HepG2 (cell line): ENCODE measurements around the gene CACNG4. TPM values are rescaled to one million over a fixed set of nuclear protein-coding genes. Genes with fewer than 3 reads are reported as not detected.
A peak's percentile ranks its signal among the peaks of the same experiment; 100 is the strongest.

ENCODE experiments used
- ATAC-seq: fragments of 200-7000 bp; cut with Tn5 transposase; 3 replicates; pipeline ENCODE4 v1.9.1; 2020; ENCODE audit warnings: mild to moderate bottlenecking, moderate library complexity
- BruUV-seq: library from RNA; stranded (reverse); fragments of 400-500 nt; replicated peaks from 2 replicates; lab custom pipeline; 2021; lab: Mats Ljungman, UMichigan
- CTCF ChIA-PET: fragments of 300-600 bp; formaldehyde crosslinking; extraction: SDS; loops from one replicate; lab custom pipeline; 2021; ENCODE audit warnings: low total read pairs, inconsistent platforms, low intra/inter-chr PET ratio; lab: Yijun Ruan, JAX
- POLR2A ChIA-PET: fragments of 350-600 bp; sonication (Branson Sonifier 250); formaldehyde crosslinking; loops from one replicate; lab custom pipeline; 2020; ENCODE audit warnings: antibody characterized with exemption, inconsistent platforms; lab: Yijun Ruan, JAX
- DNase-seq: peaks from one replicate; pipeline ENCODE4 v3.0.0-alpha.2; 2015; ENCODE audit warnings: low spot score
- FAIRE-seq: peaks from 3 replicates; lab custom pipeline; 2011; peaks lifted over from hg19 to GRCh38; lab: Jason Lieb, UNC
- H2AFZ ChIP-seq: one replicate; pipeline ENCODE4 v1.6.1; 2011; ENCODE audit warnings: low read length, inconsistent platforms
- H3K27ac ChIP-seq: fragments of 300-600 bp; 3 replicates; pipeline ENCODE4 v1.8.0; 2011; ENCODE audit warnings: mixed run types, mild to moderate bottlenecking, mixed read lengths, low read length, inconsistent platforms; ENCODE audit not compliant: insufficient read depth; ENCODE audit errors: extremely low read length
- H3K27me3 ChIP-seq, 2 experiments: fragments of 200-600 bp in 1 of 2; 2 replicates in 1 of 2; 3 replicates in 1 of 2; pipeline versions ENCODE4 v1.6.0 to v1.8.0; 2011; ENCODE audit warnings: low read length in 2 of 2, mild to moderate bottlenecking in 2 of 2, moderate library complexity in 2 of 2, inconsistent platforms in 1 of 2; ENCODE audit not compliant: insufficient read depth in 2 of 2, control insufficient read depth in 1 of 2
- H3K36me3 ChIP-seq, 2 experiments: fragments of 200-600 bp in 1 of 2; replicated peaks in 1 of 2; 2 replicates in 1 of 2; 3 replicates in 1 of 2; pipeline versions ENCODE4 v1.5.1 to v1.8.0; 2011; ENCODE audit warnings: low read length in 2 of 2, inconsistent platforms in 1 of 2; ENCODE audit not compliant: insufficient read depth in 2 of 2, control insufficient read depth in 1 of 2
- H3K4me1 ChIP-seq: 2 replicates; pipeline ENCODE4 v1.5.1; 2012; ENCODE audit warnings: low read length, inconsistent platforms; ENCODE audit not compliant: insufficient read depth
- H3K4me2 ChIP-seq: 2 replicates; pipeline ENCODE4 v1.6.0; 2011; ENCODE audit warnings: low read depth, low read length, inconsistent platforms
- H3K4me3 ChIP-seq, 3 experiments: fragments of 200-600 bp in 1 of 3; sonication (generic), shearing (Covaris generic) in 1 of 3; replicated peaks in 1 of 3; 2 replicates each; pipeline ENCODE4 v1.5.1; 2011 to 2016; ENCODE audit warnings: low read length in 3 of 3, inconsistent platforms in 2 of 3, low read depth in 2 of 3, mild to moderate bottlenecking in 2 of 3, control low read depth in 1 of 3, mixed read lengths in 1 of 3; ENCODE audit not compliant: insufficient read depth in 1 of 3
- H3K79me2 ChIP-seq: one replicate; pipeline ENCODE4 v1.6.1; 2011; ENCODE audit warnings: low read length, inconsistent platforms; ENCODE audit not compliant: insufficient read depth
- H3K9ac ChIP-seq: 2 replicates; pipeline ENCODE4 v1.6.0; 2011; ENCODE audit warnings: mild to moderate bottlenecking, low read depth, low read length, inconsistent platforms; ENCODE audit not compliant: insufficient read depth
- H3K9me3 ChIP-seq: 2 replicates; pipeline ENCODE4 v1.5.1; 2012; ENCODE audit warnings: mild to moderate bottlenecking, low read length
- H4K20me1 ChIP-seq: 2 replicates; pipeline ENCODE4 v1.6.0; 2011; ENCODE audit warnings: inconsistent platforms, mild to moderate bottlenecking, low read length, moderate library complexity; ENCODE audit not compliant: insufficient read depth
- CEBPB ChIP-seq: IDR thresholded peaks from 2 replicates; pipeline ENCODE4 v1.6.1; 2011; ENCODE audit warnings: low read depth, low read length, improper control_type of control experiment, borderline replicate concordance
- GABPB1 ChIP-seq: IDR thresholded peaks from 2 replicates; pipeline ENCODE4 v1.6.1; 2016; ENCODE audit warnings: mild to moderate bottlenecking, missing genetic modification reagents, moderate library complexity, missing compliant biosample characterization
- RARA ChIP-seq: IDR thresholded peaks from 2 replicates; pipeline ENCODE4 v1.6.1; 2016; ENCODE audit warnings: missing genetic modification reagents, missing compliant biosample characterization
- RXRB ChIP-seq: IDR thresholded peaks from 2 replicates; pipeline ENCODE4 v1.6.1; 2016; ENCODE audit warnings: borderline replicate concordance, missing genetic modification reagents, missing compliant biosample characterization
- TGIF2 ChIP-seq: IDR thresholded peaks from 2 replicates; pipeline ENCODE4 v1.6.1; 2016; ENCODE audit warnings: control low read depth, missing compliant biosample characterization
- WGBS: methylation state at CpG from one replicate; pipeline ENCODE4 v1.1.6; 2017; ENCODE audit warnings: low lambda C conversion rate; 5-methylcytosine and 5-hydroxymethylcytosine counted together
- in situ Hi-C: cut with HindIII; loops from 2 replicates; pipeline ENCODE4 v1.10.0; 2017; ENCODE audit warnings: low pct_unique_long_range_greater_than_20kb; ENCODE audit not compliant: extremely low pct_ligation_motif_present
- intact Hi-C: fragments of 100-400 bp; cut with micrococcal nuclease; formaldehyde crosslinking; loops from one replicate; pipeline ENCODE4 v1.10.0; 2022; ENCODE audit not compliant: unreplicated experiment
- polyA plus RNA-seq, 8 experiments: library from polyadenylated mRNA; depleted of rRNA in 3 of 8; stranded (reverse) in 7 of 8; unstranded in 1 of 8; fragments of >200 nt; fragmentation: Illumina TruSeq in 4 of 8; extraction: Trizol in 4 of 8; gene quantifications; 2 replicates each; pipeline versions ENCODE4 v1.2.1 to v1.2.3, GENCODE V29; 2011 to 2016; ENCODE audit warnings: low read depth in 4 of 8, missing spikeins in 1 of 8, mixed read lengths in 1 of 8; ENCODE audit not compliant: insufficient read depth in 1 of 8
- total RNA-seq, 5 experiments: library from RNA; depleted of rRNA; stranded (reverse); fragments of >200 nt; fragmentation: Illumina TruSeq; extraction: Trizol; gene quantifications; 2 replicates each; pipeline ENCODE4 v1.2.3, GENCODE V29; 2016; ENCODE audit warnings: low read depth in 1 of 5
- TF ChIP-seq, protein P1 (sequence below): sonication (generic); formaldehyde crosslinking; IDR thresholded peaks from 2 replicates; pipeline ENCODE4 v1.4.0; 2020; ENCODE audit warnings: missing genetic modification reagents, borderline replicate concordance
- TF ChIP-seq, protein P2 (sequence below): sonication (generic); formaldehyde crosslinking; IDR thresholded peaks from 2 replicates; pipeline ENCODE4 v1.5.1; 2020; ENCODE audit warnings: mild to moderate bottlenecking, missing genetic modification reagents, borderline replicate concordance
- TF ChIP-seq, protein P3 (sequence below): sonication (generic); formaldehyde crosslinking; IDR thresholded peaks from 2 replicates; pipeline ENCODE4 v1.4.0; 2020; ENCODE audit warnings: missing genetic modification reagents, borderline replicate concordance

CACNG4 gene
- total and polyA plus RNA-seq, 2 of the 13 experiments (the other 11 are each of a cell fraction or from before 2014, with no cell fraction given): 0.09 TPM

DNA sequence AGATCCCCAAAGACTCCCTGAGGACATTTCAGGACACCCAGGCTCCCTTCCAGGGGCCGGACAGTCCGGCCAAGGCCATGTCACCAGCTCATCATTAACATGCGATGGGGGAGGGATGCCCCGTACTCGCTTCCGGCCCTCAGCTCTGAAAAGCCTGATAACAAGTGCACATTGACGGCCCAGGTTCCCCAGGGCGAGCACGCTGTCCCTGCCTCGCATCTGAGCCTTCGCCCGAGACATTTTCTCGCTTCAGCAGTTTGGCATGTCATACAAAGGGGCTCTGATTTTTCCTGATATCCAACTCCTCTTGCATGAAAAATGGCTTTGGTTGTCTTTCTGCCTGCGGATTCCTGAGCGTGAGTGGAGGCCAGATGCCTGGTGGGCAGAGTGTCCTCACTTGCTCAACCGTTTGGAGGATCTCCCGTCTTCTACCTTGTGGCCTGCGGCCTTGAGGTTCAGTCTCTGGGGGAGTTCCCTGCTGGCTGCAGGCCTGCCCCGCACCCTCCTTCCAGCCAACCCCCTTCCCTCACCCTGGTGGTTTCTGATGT is 14.1 kb downstream of the CACNG4 start:
- in situ Hi-C loops (no loop called here), intact Hi-C loops (loop anchor here (5.0 kb wide), 1 partner anchor 251 kb away; no protein-coding TSS in a partner anchor)
- no peak overlapping the region for H3K4me3 ChIP-seq
- H3K36me3 ChIP-seq: no peaks in the 10 kb centered on the region
- no peaks in the 10 kb centered on the region for H3K79me2 ChIP-seq
- FAIRE-seq (no peak), DNase-seq (no peak), ATAC-seq (no peak)
- H3K4me2 ChIP-seq: no peak overlapping the region
- H4K20me1 ChIP-seq: no peaks in the 10 kb centered on the region
- H3K9me3 ChIP-seq: no peaks in the 10 kb centered on the region
- POLR2A ChIA-PET: no interaction called here
- WGBS: 47% methylated on average over 19 of the region's 19 CpGs
- TF ChIP-seq, protein P1, sequence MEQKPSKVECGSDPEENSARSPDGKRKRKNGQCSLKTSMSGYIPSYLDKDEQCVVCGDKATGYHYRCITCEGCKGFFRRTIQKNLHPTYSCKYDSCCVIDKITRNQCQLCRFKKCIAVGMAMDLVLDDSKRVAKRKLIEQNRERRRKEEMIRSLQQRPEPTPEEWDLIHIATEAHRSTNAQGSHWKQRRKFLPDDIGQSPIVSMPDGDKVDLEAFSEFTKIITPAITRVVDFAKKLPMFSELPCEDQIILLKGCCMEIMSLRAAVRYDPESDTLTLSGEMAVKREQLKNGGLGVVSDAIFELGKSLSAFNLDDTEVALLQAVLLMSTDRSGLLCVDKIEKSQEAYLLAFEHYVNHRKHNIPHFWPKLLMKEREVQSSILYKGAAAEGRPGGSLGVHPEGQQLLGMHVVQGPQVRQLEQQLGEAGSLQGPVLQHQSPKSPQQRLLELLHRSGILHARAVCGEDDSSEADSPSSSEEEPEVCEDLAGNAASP: peak; percentile 58; the same call in 1 of the 2 replicates
- TF ChIP-seq, protein P2, sequence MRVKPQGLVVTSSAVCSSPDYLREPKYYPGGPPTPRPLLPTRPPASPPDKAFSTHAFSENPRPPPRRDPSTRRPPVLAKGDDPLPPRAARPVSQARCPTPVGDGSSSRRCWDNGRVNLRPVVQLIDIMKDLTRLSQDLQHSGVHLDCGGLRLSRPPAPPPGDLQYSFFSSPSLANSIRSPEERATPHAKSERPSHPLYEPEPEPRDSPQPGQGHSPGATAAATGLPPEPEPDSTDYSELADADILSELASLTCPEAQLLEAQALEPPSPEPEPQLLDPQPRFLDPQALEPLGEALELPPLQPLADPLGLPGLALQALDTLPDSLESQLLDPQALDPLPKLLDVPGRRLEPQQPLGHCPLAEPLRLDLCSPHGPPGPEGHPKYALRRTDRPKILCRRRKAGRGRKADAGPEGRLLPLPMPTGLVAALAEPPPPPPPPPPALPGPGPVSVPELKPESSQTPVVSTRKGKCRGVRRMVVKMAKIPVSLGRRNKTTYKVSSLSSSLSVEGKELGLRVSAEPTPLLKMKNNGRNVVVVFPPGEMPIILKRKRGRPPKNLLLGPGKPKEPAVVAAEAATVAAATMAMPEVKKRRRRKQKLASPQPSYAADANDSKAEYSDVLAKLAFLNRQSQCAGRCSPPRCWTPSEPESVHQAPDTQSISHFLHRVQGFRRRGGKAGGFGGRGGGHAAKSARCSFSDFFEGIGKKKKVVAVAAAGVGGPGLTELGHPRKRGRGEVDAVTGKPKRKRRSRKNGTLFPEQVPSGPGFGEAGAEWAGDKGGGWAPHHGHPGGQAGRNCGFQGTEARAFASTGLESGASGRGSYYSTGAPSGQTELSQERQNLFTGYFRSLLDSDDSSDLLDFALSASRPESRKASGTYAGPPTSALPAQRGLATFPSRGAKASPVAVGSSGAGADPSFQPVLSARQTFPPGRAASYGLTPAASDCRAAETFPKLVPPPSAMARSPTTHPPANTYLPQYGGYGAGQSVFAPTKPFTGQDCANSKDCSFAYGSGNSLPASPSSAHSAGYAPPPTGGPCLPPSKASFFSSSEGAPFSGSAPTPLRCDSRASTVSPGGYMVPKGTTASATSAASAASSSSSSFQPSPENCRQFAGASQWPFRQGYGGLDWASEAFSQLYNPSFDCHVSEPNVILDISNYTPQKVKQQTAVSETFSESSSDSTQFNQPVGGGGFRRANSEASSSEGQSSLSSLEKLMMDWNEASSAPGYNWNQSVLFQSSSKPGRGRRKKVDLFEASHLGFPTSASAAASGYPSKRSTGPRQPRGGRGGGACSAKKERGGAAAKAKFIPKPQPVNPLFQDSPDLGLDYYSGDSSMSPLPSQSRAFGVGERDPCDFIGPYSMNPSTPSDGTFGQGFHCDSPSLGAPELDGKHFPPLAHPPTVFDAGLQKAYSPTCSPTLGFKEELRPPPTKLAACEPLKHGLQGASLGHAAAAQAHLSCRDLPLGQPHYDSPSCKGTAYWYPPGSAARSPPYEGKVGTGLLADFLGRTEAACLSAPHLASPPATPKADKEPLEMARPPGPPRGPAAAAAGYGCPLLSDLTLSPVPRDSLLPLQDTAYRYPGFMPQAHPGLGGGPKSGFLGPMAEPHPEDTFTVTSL (CRISPR knock-in tag): no peak
- TF ChIP-seq, protein P3, sequence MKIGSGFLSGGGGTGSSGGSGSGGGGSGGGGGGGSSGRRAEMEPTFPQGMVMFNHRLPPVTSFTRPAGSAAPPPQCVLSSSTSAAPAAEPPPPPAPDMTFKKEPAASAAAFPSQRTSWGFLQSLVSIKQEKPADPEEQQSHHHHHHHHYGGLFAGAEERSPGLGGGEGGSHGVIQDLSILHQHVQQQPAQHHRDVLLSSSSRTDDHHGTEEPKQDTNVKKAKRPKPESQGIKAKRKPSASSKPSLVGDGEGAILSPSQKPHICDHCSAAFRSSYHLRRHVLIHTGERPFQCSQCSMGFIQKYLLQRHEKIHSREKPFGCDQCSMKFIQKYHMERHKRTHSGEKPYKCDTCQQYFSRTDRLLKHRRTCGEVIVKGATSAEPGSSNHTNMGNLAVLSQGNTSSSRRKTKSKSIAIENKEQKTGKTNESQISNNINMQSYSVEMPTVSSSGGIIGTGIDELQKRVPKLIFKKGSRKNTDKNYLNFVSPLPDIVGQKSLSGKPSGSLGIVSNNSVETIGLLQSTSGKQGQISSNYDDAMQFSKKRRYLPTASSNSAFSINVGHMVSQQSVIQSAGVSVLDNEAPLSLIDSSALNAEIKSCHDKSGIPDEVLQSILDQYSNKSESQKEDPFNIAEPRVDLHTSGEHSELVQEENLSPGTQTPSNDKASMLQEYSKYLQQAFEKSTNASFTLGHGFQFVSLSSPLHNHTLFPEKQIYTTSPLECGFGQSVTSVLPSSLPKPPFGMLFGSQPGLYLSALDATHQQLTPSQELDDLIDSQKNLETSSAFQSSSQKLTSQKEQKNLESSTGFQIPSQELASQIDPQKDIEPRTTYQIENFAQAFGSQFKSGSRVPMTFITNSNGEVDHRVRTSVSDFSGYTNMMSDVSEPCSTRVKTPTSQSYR: 0 out of 2 replicates have a peak, but pooled peaks have one; percentile 25
- TF ChIP-seq GABPB1 (CRISPR knock-in tag) (peak; percentile 37; the same call in 1 of the 2 replicates), CEBPB (no peak), RARA (CRISPR knock-in tag) (0 out of 2 replicates have a peak, but pooled peaks have one; percentile 12), TGIF2 (CRISPR knock-in tag) (no peak), RXRB (CRISPR knock-in tag) (0 out of 2 replicates have a peak, but pooled peaks have one; percentile 13)
- CTCF ChIA-PET: no interaction called here
- BruUV-seq: no TSS peak
- H3K9ac ChIP-seq: no peak overlapping the region
- peaks cover 7 to 65% of the 10 kb centered on the region in 2 experiments; a peak in 4 of 5 replicates for H3K27me3 ChIP-seq
- H2AFZ ChIP-seq: no peak overlapping the region
- H3K27ac ChIP-seq: no peak overlapping the region
- H3K4me1 ChIP-seq: no peaks in the 10 kb centered on the region
